AG04449 (cell line): ENCODE results near the gene PTPN2.
A peak's percentile ranks its signal among the peaks of the same experiment; 100 is the strongest.

ENCODE experiments used
- CTCF ChIA-PET: fragments of 350-600 bp; formaldehyde crosslinking; extraction: SDS; loops from one replicate; lab custom pipeline; 2021; ENCODE audit warnings: antibody characterized with exemption; lab: Yijun Ruan, JAX
- POLR2A ChIA-PET: fragments of 400-600, 350-600 bp; formaldehyde crosslinking; extraction: SDS; loops from one replicate; lab custom pipeline; 2020; ENCODE audit warnings: antibody characterized with exemption, inconsistent platforms; lab: Yijun Ruan, JAX
- DNase-seq: peaks from one replicate; pipeline ENCODE4 v3.0.0-alpha.2; 2010; ENCODE audit warnings: low read depth, low spot score
- H3K4me3 ChIP-seq: 2 replicates; pipeline ENCODE4 v1.5.1; 2011; ENCODE audit warnings: low read depth, mild to moderate bottlenecking, control low read depth, low read length
- TF ChIP-seq, protein P1 (sequence below): IDR thresholded peaks from one replicate; pipeline ENCODE4 v1.5.1; 2011; ENCODE audit warnings: mild to moderate bottlenecking, moderate library complexity, low read length, control low read depth, inconsistent platforms; ENCODE audit not compliant: insufficient read depth; ENCODE audit errors: missing control alignments

Gene PTPN2

DNA sequence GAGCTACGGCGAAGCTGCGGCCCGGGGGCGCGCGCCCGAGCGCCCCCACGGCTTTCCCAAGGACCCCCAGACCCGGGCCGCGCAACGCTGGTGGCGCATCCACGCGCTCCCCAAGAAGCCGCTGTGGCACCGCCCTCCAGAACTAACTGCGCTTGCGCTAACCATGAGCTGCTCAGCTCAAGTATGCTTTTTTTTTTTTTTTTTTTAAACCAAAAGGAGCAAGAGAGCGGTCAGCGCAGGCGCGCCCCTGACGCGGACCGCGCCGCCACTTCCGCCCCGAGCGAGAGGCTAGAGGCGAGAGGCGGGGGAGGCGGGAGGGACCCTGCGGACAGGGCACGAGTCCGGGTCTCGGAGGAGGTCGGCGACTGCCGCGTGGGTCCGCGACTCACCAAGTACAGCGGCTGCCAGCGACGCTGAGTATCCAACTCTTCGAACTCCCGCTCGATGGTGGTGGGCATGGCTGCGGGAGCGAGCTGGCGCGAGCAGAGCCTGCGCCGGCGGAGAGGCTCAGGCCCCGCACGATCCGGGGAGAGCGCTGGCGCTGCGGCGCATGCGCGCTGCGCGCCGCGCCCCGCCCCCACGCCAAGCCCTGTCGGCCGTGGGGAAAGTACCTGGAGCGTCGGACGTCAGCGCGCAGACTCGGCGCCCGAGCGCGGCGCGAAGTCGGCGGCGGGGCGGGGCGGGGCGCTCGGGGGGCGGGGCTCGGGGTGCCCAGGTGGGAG is at the start of gene PTPN2:
Gene PTPN2, minus strand, starts transcription at position 554 of the 722 bp plus-strand sequence. Its CDS starts 96 bp downstream, at position 458.
- ChIA-PET POLR2A (interaction anchor here (0.6 to 1.8 kb wide), 13 partner anchors 9 to 843 kb away, joined by 3 to 7 read pairs (median 4); partner anchors contain the start of genes FAM210A and RNMT), CTCF (interaction anchor here (1.2 to 15.7 kb wide), 6 partner anchors 9 to 141 kb away, joined by 3 to 324 read pairs (median 6); no protein-coding TSS in a partner anchor)
- TF ChIP-seq, protein P1, sequence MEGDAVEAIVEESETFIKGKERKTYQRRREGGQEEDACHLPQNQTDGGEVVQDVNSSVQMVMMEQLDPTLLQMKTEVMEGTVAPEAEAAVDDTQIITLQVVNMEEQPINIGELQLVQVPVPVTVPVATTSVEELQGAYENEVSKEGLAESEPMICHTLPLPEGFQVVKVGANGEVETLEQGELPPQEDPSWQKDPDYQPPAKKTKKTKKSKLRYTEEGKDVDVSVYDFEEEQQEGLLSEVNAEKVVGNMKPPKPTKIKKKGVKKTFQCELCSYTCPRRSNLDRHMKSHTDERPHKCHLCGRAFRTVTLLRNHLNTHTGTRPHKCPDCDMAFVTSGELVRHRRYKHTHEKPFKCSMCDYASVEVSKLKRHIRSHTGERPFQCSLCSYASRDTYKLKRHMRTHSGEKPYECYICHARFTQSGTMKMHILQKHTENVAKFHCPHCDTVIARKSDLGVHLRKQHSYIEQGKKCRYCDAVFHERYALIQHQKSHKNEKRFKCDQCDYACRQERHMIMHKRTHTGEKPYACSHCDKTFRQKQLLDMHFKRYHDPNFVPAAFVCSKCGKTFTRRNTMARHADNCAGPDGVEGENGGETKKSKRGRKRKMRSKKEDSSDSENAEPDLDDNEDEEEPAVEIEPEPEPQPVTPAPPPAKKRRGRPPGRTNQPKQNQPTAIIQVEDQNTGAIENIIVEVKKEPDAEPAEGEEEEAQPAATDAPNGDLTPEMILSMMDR: no peak
- peak; percentile 67 for DNase-seq
- H3K4me3 ChIP-seq: peak within 1 kb of the TSS; percentile 93

DNA sequence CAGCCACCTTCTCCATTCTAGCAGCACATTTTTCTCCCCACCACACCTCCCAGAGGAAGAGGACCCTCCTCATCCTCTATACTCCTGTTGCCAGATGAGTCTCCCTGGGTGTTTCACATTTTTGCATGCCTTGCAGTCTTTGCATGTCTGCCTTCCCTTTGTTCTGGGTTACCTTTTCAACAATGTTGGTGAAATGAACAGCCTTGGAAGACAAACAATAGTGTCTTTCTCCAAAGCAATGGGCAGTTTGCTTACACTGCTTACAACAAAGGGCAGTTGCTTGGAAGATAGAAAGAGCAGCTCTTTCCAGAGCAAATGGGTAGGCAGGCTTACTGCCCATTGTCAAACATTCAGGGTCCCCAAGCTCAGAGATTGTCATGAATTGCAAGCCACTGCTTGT is 49.3 kb upstream of the PTPN2 start:
- POLR2A ChIA-PET: no interaction called here
- TF ChIP-seq, protein P1: no peak
- CTCF ChIA-PET: interaction anchor here (0.7 to 8.4 kb wide), 18 partner anchors 8 to 591 kb away, joined by 3 to 307 read pairs (median 14); no protein-coding TSS in a partner anchor
- DNase-seq: no peak
- H3K4me3 ChIP-seq: no peak overlapping the region

DNA sequence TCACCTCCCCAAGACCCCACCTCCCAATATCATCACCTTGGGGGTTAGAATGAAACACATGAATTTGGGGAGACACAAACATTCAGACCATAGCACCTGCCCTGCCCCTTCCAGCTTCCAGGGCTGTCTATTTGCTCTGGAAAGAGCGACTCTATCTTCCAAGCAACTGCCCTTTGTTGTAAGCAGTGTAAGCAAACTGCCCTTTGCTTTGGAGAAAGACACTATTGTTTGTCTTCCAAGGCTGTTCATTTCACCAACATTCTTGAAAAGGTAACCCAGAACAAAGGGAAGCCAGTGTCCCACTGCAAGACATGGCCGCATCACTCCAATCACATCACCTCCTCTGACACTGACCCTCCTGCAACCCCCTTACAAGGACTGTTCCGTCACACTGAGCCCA is 46.9 kb upstream of the PTPN2 start:
- TF ChIP-seq, protein P1: no peak
- H3K4me3 ChIP-seq: no peak overlapping the region
- POLR2A ChIA-PET: no interaction called here
- CTCF ChIA-PET: interaction anchor here (1.0 to 1.5 kb wide), 3 partner anchors 37 to 204 kb away, joined by 3 to 4 read pairs (median 3); no protein-coding TSS in a partner anchor
- no peak for DNase-seq

DNA sequence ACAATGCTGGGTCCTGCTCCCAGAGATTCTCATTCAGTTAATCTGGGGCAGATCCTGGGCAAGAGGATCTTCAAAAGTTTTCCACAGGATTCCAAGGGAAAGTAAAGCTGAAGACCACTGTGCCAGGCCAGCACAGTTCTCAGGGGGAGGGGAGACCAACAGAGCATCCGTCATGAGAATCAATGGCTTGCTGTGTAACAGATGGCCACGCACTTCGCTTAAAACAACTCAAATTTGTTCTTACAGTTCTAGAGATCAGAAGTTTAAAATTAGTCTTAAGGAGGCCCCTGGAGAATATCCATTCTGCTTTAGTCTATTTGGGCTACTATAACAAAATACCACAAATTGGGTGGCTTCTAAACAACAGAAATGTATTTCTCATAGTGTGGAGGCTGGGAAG is 46.3 kb upstream of the PTPN2 start:
- no peak overlapping the region for H3K4me3 ChIP-seq
- TF ChIP-seq, protein P1: no peak
- DNase-seq: no peak
- POLR2A ChIA-PET: no interaction called here
- CTCF ChIA-PET: interaction anchor here (1.0 to 1.5 kb wide), 3 partner anchors 36 to 203 kb away, joined by 3 to 4 read pairs (median 3); no protein-coding TSS in a partner anchor

DNA sequence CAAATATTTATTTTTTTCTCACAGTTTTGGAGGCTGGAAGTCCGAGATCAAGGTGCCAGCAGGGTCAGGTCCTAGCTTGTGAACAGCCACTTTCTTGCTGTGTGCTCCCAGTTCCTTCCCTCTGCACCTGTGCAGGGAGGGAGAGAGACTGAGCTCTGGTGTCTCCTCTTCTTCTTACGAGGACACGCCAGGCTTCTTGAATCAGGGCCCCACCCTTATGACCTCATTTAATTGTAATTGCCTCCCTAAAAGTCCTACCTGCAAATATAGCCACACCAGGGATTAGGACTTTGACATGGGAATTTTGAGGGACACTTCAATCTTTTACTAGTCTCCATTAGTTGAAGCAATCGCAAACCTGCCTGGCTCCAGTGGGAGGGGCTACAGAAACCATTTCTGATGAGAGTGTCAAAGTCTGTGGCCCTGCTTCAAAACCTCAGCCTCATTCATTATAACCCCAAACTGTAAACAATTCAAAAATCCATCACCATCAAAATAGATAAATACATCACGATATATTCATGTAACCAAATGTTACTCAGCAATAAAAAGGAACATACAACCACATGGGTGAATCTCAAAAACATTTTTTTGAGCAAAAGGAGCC is 45.5 kb upstream of the PTPN2 start:
- H3K4me3 ChIP-seq: no peak overlapping the region
- CTCF ChIA-PET: interaction anchor here (1.3 to 1.8 kb wide), 3 partner anchors 39 to 204 kb away, joined by 3 to 18 read pairs (median 3); no protein-coding TSS in a partner anchor
- no peak for DNase-seq
- TF ChIP-seq, protein P1: no peak
- POLR2A ChIA-PET: no interaction called here

DNA sequence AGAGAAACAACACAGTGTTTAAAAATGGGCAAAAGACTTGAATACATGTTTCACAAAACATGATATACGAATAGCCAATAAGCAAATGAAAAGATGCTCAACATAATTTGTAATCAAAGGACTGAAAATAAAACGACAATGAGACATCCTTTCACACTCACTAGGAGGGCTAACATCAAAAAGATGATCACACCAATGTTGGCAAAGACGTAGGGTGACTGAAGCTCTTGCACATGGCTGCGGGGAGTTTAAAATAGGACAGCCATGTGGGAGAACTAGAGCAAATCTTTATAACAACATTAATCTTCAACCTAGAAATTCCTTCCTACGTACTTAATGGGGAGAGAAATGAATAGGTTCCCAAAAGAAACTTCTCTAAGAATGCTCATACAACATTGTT is 44.6 kb upstream of the PTPN2 start:
- DNase-seq: no peak
- H3K4me3 ChIP-seq: no peak overlapping the region
- CTCF ChIA-PET: interaction anchor here (1.3 to 1.9 kb wide), 4 partner anchors 17 to 203 kb away, joined by 3 to 18 read pairs (median 4); no protein-coding TSS in a partner anchor
- POLR2A ChIA-PET: no interaction called here
- TF ChIP-seq, protein P1: no peak
